ENCODE results near the gene THPO.
A peak's percentile ranks its signal among the peaks of the same experiment; 100 is the strongest.

Gene THPO

GRCh38 chr3:184378651-184379357, 797 bp upstream of the THPO start:
- H2BK15ac ChIP-seq (replicated peaks; ENCODE audit: low read depth), result no peak overlapping the region
- H3K9ac ChIP-seq (ENCODE audit: low read length), result no peak overlapping the region
- H3K27me3 ChIP-seq (ENCODE audit: insufficient read depth, low read length, poor library complexity), result peaks cover 8% of the 10 kb centered on the region
- WGBS (ENCODE audit: extremely low coverage, insufficient coverage, low lambda C conversion rate), result no CpG with 5 or more reads among the region's 10 CpGs
- no peak overlapping the region for H2BK120ac ChIP-seq (ENCODE audit: low read depth, low read length)
- H2BK5ac ChIP-seq (ENCODE audit: low read length), result no peak overlapping the region
- no peaks in the 10 kb centered on the region for H3K36me3 ChIP-seq (ENCODE audit: control insufficient read depth, insufficient read depth, low read length)
- no peak overlapping the region for H3K4me3 ChIP-seq (ENCODE audit: low read length)
- peak overlapping the region; percentile 74 for H3K56ac ChIP-seq (ENCODE audit: low read length)
- H3K23ac ChIP-seq (ENCODE audit: low read length), result no peak overlapping the region
- H3K79me2 ChIP-seq (ENCODE audit: control insufficient read depth, insufficient read depth, low read length), result no peaks in the 10 kb centered on the region
- no peak overlapping the region for H4K8ac ChIP-seq (ENCODE audit: low read depth, low read length)
- no peak for DNase-seq
- no peak overlapping the region for H4K5ac ChIP-seq (ENCODE audit: low read length)
- no peak overlapping the region for H3K18ac ChIP-seq (ENCODE audit: low read length)
- H3K79me1 ChIP-seq (ENCODE audit: low read length), result no peaks in the 10 kb centered on the region
- H3K27ac ChIP-seq (ENCODE audit: low read depth, low read length), result no peak overlapping the region
- H2AK5ac ChIP-seq (ENCODE audit: low read length), result peak overlapping the region; percentile 43
- peak overlapping the region; percentile 57 for H3K4me2 ChIP-seq (ENCODE audit: low read length)
- peaks cover 7% of the 10 kb centered on the region for H3K4me1 ChIP-seq (ENCODE audit: control insufficient read depth, low read depth, low read length)
- H3K4ac ChIP-seq (ENCODE audit: low read depth, low read length), result no peak overlapping the region

- Histone ChIP-seq H3K79me1 (ENCODE audit: low read length) (no peaks in the 10 kb centered on the region), H3K27me3 (ENCODE audit: insufficient read depth, low read length, poor library complexity) (peaks cover 8% of the 10 kb centered on the region), H3K9ac (ENCODE audit: low read length) (peak overlapping the region; percentile 1), H3K23ac (ENCODE audit: low read length) (no peak overlapping the region), H4K5ac (ENCODE audit: low read length) (no peak overlapping the region), H3K56ac (ENCODE audit: low read length) (no peak overlapping the region), H3K4me3 (ENCODE audit: low read length) (no peak overlapping the region), H3K27ac (ENCODE audit: low read depth, low read length) (no peak overlapping the region), H2BK5ac (ENCODE audit: low read length) (no peak overlapping the region), H3K79me2 (ENCODE audit: control insufficient read depth, insufficient read depth, low read length) (no peaks in the 10 kb centered on the region), H3K4ac (ENCODE audit: low read depth, low read length) (no peak overlapping the region), H2AK5ac (ENCODE audit: low read length) (no peak overlapping the region), H2BK15ac (replicated peaks; ENCODE audit: low read depth) (no peak overlapping the region), H3K4me2 (ENCODE audit: low read length) (no peak overlapping the region), H2BK120ac (ENCODE audit: low read depth, low read length) (no peak overlapping the region), H3K36me3 (ENCODE audit: control insufficient read depth, insufficient read depth, low read length) (no peaks in the 10 kb centered on the region), H3K18ac (ENCODE audit: low read length) (no peak overlapping the region), H4K8ac (ENCODE audit: low read depth, low read length) (no peak overlapping the region), H3K4me1 (ENCODE audit: control insufficient read depth, low read depth, low read length) (peaks cover 7% of the 10 kb centered on the region)
- no CpG with 5 or more reads among the region's 5 CpGs for WGBS (ENCODE audit: extremely low coverage, insufficient coverage, low lambda C conversion rate)
- DNase-seq, result no peak
Observed at GRCh38 chr3:184377374-184377773, 633 bp downstream of the THPO start.

- H3K79me1 ChIP-seq (ENCODE audit: low read length), result no peaks in the 10 kb centered on the region
- peaks cover 4% of the 10 kb centered on the region for H3K27me3 ChIP-seq (ENCODE audit: insufficient read depth, low read length, poor library complexity)
- H3K36me3 ChIP-seq (ENCODE audit: control insufficient read depth, insufficient read depth, low read length), result no peaks in the 10 kb centered on the region
- H3K27ac ChIP-seq (ENCODE audit: low read depth, low read length), result no peak overlapping the region
- H2BK5ac ChIP-seq (ENCODE audit: low read length), result no peak overlapping the region
- no peak overlapping the region for H3K4me2 ChIP-seq (ENCODE audit: low read length)
- peaks cover 7% of the 10 kb centered on the region for H3K4me1 ChIP-seq (ENCODE audit: control insufficient read depth, low read depth, low read length)
- H2AK5ac ChIP-seq (ENCODE audit: low read length), result no peak overlapping the region
- no peak overlapping the region for H3K9ac ChIP-seq (ENCODE audit: low read length)
- H3K18ac ChIP-seq (ENCODE audit: low read length), result no peak overlapping the region
- H3K23ac ChIP-seq (ENCODE audit: low read length), result no peak overlapping the region
- H3K79me2 ChIP-seq (ENCODE audit: control insufficient read depth, insufficient read depth, low read length), result no peaks in the 10 kb centered on the region
- H4K8ac ChIP-seq (ENCODE audit: low read depth, low read length), result no peak overlapping the region
- no peak for DNase-seq
- no peak overlapping the region for H3K4me3 ChIP-seq (ENCODE audit: low read length)
- peak overlapping the region; percentile 5 for H3K56ac ChIP-seq (ENCODE audit: low read length)
- H2BK15ac ChIP-seq (replicated peaks; ENCODE audit: low read depth), result no peak overlapping the region
- WGBS (ENCODE audit: extremely low coverage, insufficient coverage, low lambda C conversion rate), result no CpG with 5 or more reads among the region's 12 CpGs
- H3K4ac ChIP-seq (ENCODE audit: low read depth, low read length), result no peak overlapping the region
- no peak overlapping the region for H4K5ac ChIP-seq (ENCODE audit: low read length)
- no peak overlapping the region for H2BK120ac ChIP-seq (ENCODE audit: low read depth, low read length)
Observed at GRCh38 chr3:184375747-184376461, 2.1 kb downstream of the THPO start.

- H3K36me3 ChIP-seq (ENCODE audit: control insufficient read depth, insufficient read depth, low read length), result no peaks in the 10 kb centered on the region
- H3K27ac ChIP-seq (ENCODE audit: low read depth, low read length), result no peak overlapping the region
- WGBS (ENCODE audit: extremely low coverage, insufficient coverage, low lambda C conversion rate), result no CpG with 5 or more reads among the region's 6 CpGs
Observed at GRCh38 chr3:184373422-184373821, 4.6 kb downstream of the THPO start.

GRCh38 chr3:184372911-184373310, 5.1 kb downstream of the THPO start:
- Histone ChIP-seq H3K4ac (ENCODE audit: low read depth, low read length) (no peak overlapping the region), H3K18ac (ENCODE audit: low read length) (no peak overlapping the region), H4K8ac (ENCODE audit: low read depth, low read length) (no peak overlapping the region), H3K4me2 (ENCODE audit: low read length) (no peak overlapping the region), H3K79me2 (ENCODE audit: control insufficient read depth, insufficient read depth, low read length) (no peaks in the 10 kb centered on the region), H4K5ac (ENCODE audit: low read length) (no peak overlapping the region), H3K27me3 (ENCODE audit: insufficient read depth, low read length, poor library complexity) (no peaks in the 10 kb centered on the region), H2BK15ac (replicated peaks; ENCODE audit: low read depth) (no peak overlapping the region), H3K4me3 (ENCODE audit: low read length) (no peak overlapping the region), H3K23ac (ENCODE audit: low read length) (no peak overlapping the region), H3K27ac (ENCODE audit: low read depth, low read length) (no peak overlapping the region), H3K9ac (ENCODE audit: low read length) (no peak overlapping the region), H3K56ac (ENCODE audit: low read length) (no peak overlapping the region), H3K36me3 (ENCODE audit: control insufficient read depth, insufficient read depth, low read length) (peaks cover 3% of the 10 kb centered on the region), H3K79me1 (ENCODE audit: low read length) (no peaks in the 10 kb centered on the region), H2AK5ac (ENCODE audit: low read length) (no peak overlapping the region), H3K4me1 (ENCODE audit: control insufficient read depth, low read depth, low read length) (peaks cover 3% of the 10 kb centered on the region), H2BK120ac (ENCODE audit: low read depth, low read length) (no peak overlapping the region), H2BK5ac (ENCODE audit: low read length) (no peak overlapping the region)
- no CpG with 5 or more reads among the region's 5 CpGs for WGBS (ENCODE audit: extremely low coverage, insufficient coverage, low lambda C conversion rate)
- DNase-seq, result no peak

More at GRCh38 chr3:184373422-184373821, 4.6 kb downstream of the THPO start:
- Histone ChIP-seq H4K5ac (ENCODE audit: low read length) (no peak overlapping the region), H3K4me2 (ENCODE audit: low read length) (no peak overlapping the region), H3K4ac (ENCODE audit: low read depth, low read length) (no peak overlapping the region), H4K8ac (ENCODE audit: low read depth, low read length) (no peak overlapping the region), H3K56ac (ENCODE audit: low read length) (no peak overlapping the region), H3K18ac (ENCODE audit: low read length) (no peak overlapping the region), H2BK120ac (ENCODE audit: low read depth, low read length) (no peak overlapping the region), H3K23ac (ENCODE audit: low read length) (no peak overlapping the region), H3K4me3 (ENCODE audit: low read length) (no peak overlapping the region), H3K79me1 (ENCODE audit: low read length) (no peaks in the 10 kb centered on the region), H3K9ac (ENCODE audit: low read length) (no peak overlapping the region), H3K4me1 (ENCODE audit: control insufficient read depth, low read depth, low read length) (peaks cover 3% of the 10 kb centered on the region), H2AK5ac (ENCODE audit: low read length) (no peak overlapping the region), H3K79me2 (ENCODE audit: control insufficient read depth, insufficient read depth, low read length) (no peaks in the 10 kb centered on the region), H3K27me3 (ENCODE audit: insufficient read depth, low read length, poor library complexity) (no peaks in the 10 kb centered on the region), H2BK5ac (ENCODE audit: low read length) (no peak overlapping the region), H2BK15ac (replicated peaks; ENCODE audit: low read depth) (no peak overlapping the region)
- no peak for DNase-seq

Data from mesendoderm (in vitro differentiated cells).